Neural cell (in vitro differentiated cells): ENCODE data around the gene AIFM2.

Source experiments
- CTCF ChIP-seq: fragments of 450-650 bp; IDR thresholded peaks from 2 replicates; pipeline ENCODE4 v1.5.1; 2014; ENCODE audit warnings: antibody characterized with exemption, mild to moderate bottlenecking, moderate library complexity; ENCODE audit not compliant: poor library complexity, severe bottlenecking
- EP300 ChIP-seq: fragments of 450-650 bp; conservative IDR thresholded peaks from 2 replicates; pipeline ENCODE4 v1.6.1; 2014; ENCODE audit warnings: antibody characterized with exemption, mild to moderate bottlenecking, moderate library complexity; ENCODE audit not compliant: poor library complexity, severe bottlenecking
- EZH2 ChIP-seq: fragments of 200-600, 300-800 bp; shearing (Covaris generic), sonication (generic); IDR thresholded peaks from 2 replicates; pipeline ENCODE4 v1.6.1; 2014; ENCODE audit warnings: antibody characterized with exemption, low read length, borderline replicate concordance, mild to moderate bottlenecking; ENCODE audit not compliant: insufficient read depth, poor library complexity, severe bottlenecking
- MXI1 ChIP-seq: fragments of 450-650 bp; conservative IDR thresholded peaks from 2 replicates; pipeline ENCODE4 v1.6.1; 2014; ENCODE audit warnings: antibody characterized with exemption, mild to moderate bottlenecking; ENCODE audit not compliant: poor library complexity, severe bottlenecking
- POLR2AphosphoS5 ChIP-seq: IDR thresholded peaks from 2 replicates; pipeline ENCODE4 v1.6.1; 2012
- RAD21 ChIP-seq: fragments of 450-650 bp; conservative IDR thresholded peaks from 2 replicates; pipeline ENCODE4 v1.6.1; 2014; ENCODE audit warnings: antibody characterized with exemption, mild to moderate bottlenecking, moderate library complexity
- REST ChIP-seq: IDR thresholded peaks from 2 replicates; pipeline ENCODE4 v1.6.1; 2012; ENCODE audit warnings: borderline replicate concordance
- SMC3 ChIP-seq: fragments of 450-650 bp; conservative IDR thresholded peaks from 2 replicates; pipeline ENCODE4 v1.6.1; 2014; ENCODE audit warnings: antibody characterized with exemption, mild to moderate bottlenecking, moderate library complexity; ENCODE audit not compliant: poor library complexity
- TAF1 ChIP-seq: IDR thresholded peaks from 2 replicates; pipeline ENCODE4 v1.6.1; 2012; ENCODE audit warnings: low read depth

- TF ChIP-seq EZH2 (no peak), MXI1 (no peak), CTCF (no peak), POLR2AphosphoS5 (no peak), REST (no peak), RAD21 (no peak), EP300 (no peak), TAF1 (no peak), SMC3 (no peak)
Observed at GRCh38 chr10:70176441-70176840, 43.8 kb upstream of the AIFM2 start.
